ENCODE results near the gene WDTC1. TPM values are rescaled to one million over a fixed set of nuclear protein-coding genes. Genes with fewer than 3 reads are reported as not detected.

The WDTC1 gene
- total and polyA plus RNA-seq, 9 of the 15 experiments (the other 6 are each of a cell fraction or from before 2014, with no cell fraction given) = 0.18 to 32.3 (median 8.8) TPM

DNA sequence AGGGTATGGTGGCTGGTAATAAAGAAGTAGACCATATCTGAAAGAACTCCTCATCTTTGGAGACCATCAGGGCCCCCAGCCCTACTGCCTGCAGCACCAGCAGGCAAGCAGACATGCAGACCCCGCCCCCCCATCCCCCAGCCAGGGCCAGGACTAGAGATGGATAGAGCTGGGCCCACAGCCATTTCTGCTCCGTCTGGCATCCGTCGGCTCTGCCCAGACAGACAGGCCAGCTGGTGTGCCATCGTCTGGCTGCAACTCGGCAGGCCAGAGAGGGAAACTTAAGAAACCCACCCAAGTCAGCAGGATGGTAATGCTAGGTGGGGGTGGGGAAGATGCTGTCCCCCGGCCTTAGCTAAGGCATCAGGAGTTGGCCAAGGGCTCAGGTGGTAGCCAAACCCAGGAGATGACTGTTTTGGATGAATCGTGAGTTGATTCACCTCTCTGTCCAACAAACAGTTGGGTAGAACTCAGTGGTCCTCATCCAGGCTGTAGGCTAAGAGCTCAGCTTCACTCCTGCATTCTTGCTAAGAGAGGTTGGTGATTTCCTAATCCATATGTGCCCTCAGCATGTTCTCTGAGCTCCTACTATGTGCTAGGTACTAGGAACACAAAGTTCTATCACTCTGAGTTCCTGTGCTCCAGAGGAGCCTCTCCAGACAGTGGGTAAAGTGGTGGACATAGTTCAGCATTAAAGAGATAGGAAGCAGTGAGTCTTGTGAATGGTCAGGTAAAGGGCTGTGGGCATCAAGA lies 64.4 kb downstream of the WDTC1 start:
- H4K20me1 ChIP-seq (replicated peaks; ENCODE audit: control insufficient read depth, insufficient read depth, low read length) = 0 out of 2 replicates have a peak, but pooled peaks cover 7% of the 10 kb centered on the region
- no TSS peak for BruUV-seq (replicated peaks)
- no peak overlapping the region for H2AFZ ChIP-seq (ENCODE audit: low read depth, low read length)
- ATAC-seq (no peak), DNase-seq (ENCODE audit: extremely low read depth in 1 of 4, low spot score in 3 of 4) (no peak), FAIRE-seq (no peak)
- TF ChIP-seq SMC3 (conservative IDR thresholded peaks at IDR 0.05; ENCODE audit: insufficient read depth, low read depth, low read length) = no peak
- TF ChIP-seq ZKSCAN1 (IDR thresholded peaks at IDR 0.05; ENCODE audit: low read depth, low read length) = peak; percentile 79
- 58% methylated on average over 7 of the region's 8 CpGs for WGBS (ENCODE audit: insufficient coverage, low coverage, missing lambda C conversion rate)
- H3K9ac ChIP-seq (ENCODE audit: insufficient read depth in 1 of 2, low read depth in 2 of 2, low read length in 2 of 2) = no peak overlapping the region
- intact Hi-C loops (cut with micrococcal nuclease) = loop anchor here (5.0 kb wide), 3 partner anchors 252 to 363 kb away; no protein-coding TSS in a partner anchor
- H3K36me3 ChIP-seq (ENCODE audit: control insufficient read depth, insufficient read depth, low read length) = peaks cover 43% of the 10 kb centered on the region; the same call in 2 of the 3 replicates
- H3K4me1 ChIP-seq (replicated peaks in 1 of 2; ENCODE audit: control insufficient read depth in 2 of 2, insufficient read depth in 2 of 2, low read length in 2 of 2) = peaks cover 0 to 7% of the 10 kb centered on the region in 2 experiments; a peak in 2 of 5 replicates
- no peak overlapping the region for H3K4me3 ChIP-seq
- CTCF ChIA-PET (ENCODE audit: low intra/inter-chr PET ratio) = interaction anchor here (0.7 kb wide), 1 partner anchor 308 kb away, joined by 3 read pairs; no protein-coding TSS in a partner anchor
- H3K27ac ChIP-seq (ENCODE audit: extremely low read depth, low read depth, low read length) = no peak overlapping the region
- no peaks in the 10 kb centered on the region for H3K79me2 ChIP-seq (ENCODE audit: control insufficient read depth, insufficient read depth, low read length)
- H3K9me1 ChIP-seq (ENCODE audit: control insufficient read depth, insufficient read depth, low read length) = peaks cover 3% of the 10 kb centered on the region
- H3K4me2 ChIP-seq (ENCODE audit: insufficient read depth, low read length) = no peak overlapping the region
- POLR2A ChIA-PET = interaction anchor here (0.7 to 1.3 kb wide), 5 partner anchors 11 to 298 kb away, joined by 3 to 4 read pairs (median 3); no protein-coding TSS in a partner anchor
- H3K9me3 ChIP-seq (replicated peaks; ENCODE audit: control insufficient read depth, insufficient read depth, low read depth, low read length) = no peaks in the 10 kb centered on the region
- in situ Hi-C loops (cut with MboI) = no loop called here
- no peaks in the 10 kb centered on the region for H3K27me3 ChIP-seq (ENCODE audit: control insufficient read depth in 2 of 2, insufficient read depth in 2 of 2, low read length in 2 of 2)

Data from K562 (cell line).